K562 (cell line): ENCODE measurements around the gene EPHB1. TPM values are rescaled to one million over a fixed set of nuclear protein-coding genes. Genes with fewer than 3 reads are reported as not detected.
A peak's percentile ranks its signal among the peaks of the same experiment; 100 is the strongest.
"Not testable (repeated sequence)": the region's sequence is repeated elsewhere in the genome, so short reads cannot be mapped to it uniquely, and the experiment has no call there.

Experiments used
- ATAC-seq: fragments of 200-7000 bp; cut with Tn5 transposase; 3 replicates; pipeline ENCODE4 v1.9.1; 2020; ENCODE audit warnings: moderate library complexity
- BruUV-seq: library from RNA; stranded (reverse); fragments of 400-500 nt; replicated peaks from 2 replicates; lab custom pipeline; 2021; lab: Mats Ljungman, UMichigan
- CTCF ChIA-PET: fragments of 300-600 bp; formaldehyde crosslinking; extraction: SDS; loops from one replicate; lab custom pipeline; 2021; ENCODE audit warnings: low intra/inter-chr PET ratio; lab: Yijun Ruan, JAX
- POLR2A ChIA-PET: fragments of 300-600, 350-650 bp; sonication (Branson Sonifier 250); formaldehyde crosslinking; extraction: SDS; loops from one replicate; lab custom pipeline; 2021; ENCODE audit warnings: antibody characterized with exemption, inconsistent platforms; lab: Yijun Ruan, JAX
- DNase-seq, 4 experiments: peaks; one replicate each; pipeline versions ENCODE4 v3.0.0 to v3.0.0-alpha.2; 2011 to 2018; ENCODE audit warnings: low spot score in 3 of 4, mixed read lengths in 3 of 4; ENCODE audit errors: extremely low read depth in 1 of 4
- FAIRE-seq: peaks from 2 replicates; lab custom pipeline; 2011; peaks lifted over from hg19 to GRCh38; lab: Jason Lieb, UNC
- H2AFZ ChIP-seq: 2 replicates; pipeline ENCODE4 v1.6.0; 2011; ENCODE audit warnings: low read depth, low read length, control low read depth, inconsistent platforms
- H3K27ac ChIP-seq: fragments of 200-600 bp; 3 replicates; pipeline ENCODE4 v1.8.0; 2011; ENCODE audit warnings: low read depth, mild to moderate bottlenecking, control low read depth, inconsistent platforms, low read length, moderate library complexity, mixed read lengths; ENCODE audit errors: extremely low read depth
- H3K27me3 ChIP-seq, 2 experiments: fragments of 300-600 bp in 1 of 2; 2 replicates in 1 of 2; 3 replicates in 1 of 2; pipeline versions ENCODE4 v1.6.0 to v1.8.0; 2011; ENCODE audit warnings: inconsistent platforms in 2 of 2, low read length in 2 of 2, mild to moderate bottlenecking in 1 of 2, mixed read lengths in 1 of 2, moderate library complexity in 1 of 2; ENCODE audit not compliant: control insufficient read depth in 2 of 2, insufficient read depth in 2 of 2
- H3K36me3 ChIP-seq: fragments of 300-600 bp; 3 replicates; pipeline ENCODE4 v1.8.0; 2011; ENCODE audit warnings: mild to moderate bottlenecking, low read length, inconsistent platforms; ENCODE audit not compliant: control insufficient read depth, insufficient read depth
- H3K4me1 ChIP-seq, 2 experiments: fragments of 200-600 bp in 1 of 2; replicated peaks in 1 of 2; 2 replicates in 1 of 2; 3 replicates in 1 of 2; pipeline versions ENCODE4 v1.5.1 to v1.8.0; 2011; ENCODE audit warnings: inconsistent platforms in 2 of 2, low read length in 2 of 2, mild to moderate bottlenecking in 1 of 2, mixed read lengths in 1 of 2, moderate library complexity in 1 of 2; ENCODE audit not compliant: control insufficient read depth in 2 of 2, insufficient read depth in 2 of 2
- H3K4me2 ChIP-seq: 2 replicates; pipeline ENCODE4 v1.6.1; 2011; ENCODE audit warnings: low read length, control low read depth, inconsistent platforms, mixed read lengths; ENCODE audit not compliant: insufficient read depth
- H3K4me3 ChIP-seq: fragments of 200-600 bp; sonication (generic), shearing (Covaris generic); 2 replicates; pipeline ENCODE4 v1.5.1; 2016; ENCODE audit warnings: control low read depth, inconsistent platforms
- H3K79me2 ChIP-seq: fragments of 200-600 bp; 3 replicates; pipeline ENCODE4 v1.8.0; 2011; ENCODE audit warnings: low read length, inconsistent platforms; ENCODE audit not compliant: control insufficient read depth, insufficient read depth
- H3K9ac ChIP-seq, 2 experiments: 2 replicates each; pipeline versions ENCODE4 v1.6.0 to v1.6.1; 2011; ENCODE audit warnings: low read depth in 2 of 2, low read length in 2 of 2, control low read depth in 1 of 2, inconsistent platforms in 1 of 2, mild to moderate bottlenecking in 1 of 2, mixed read lengths in 1 of 2; ENCODE audit not compliant: insufficient read depth in 1 of 2
- H3K9me1 ChIP-seq: one replicate; pipeline ENCODE4 v1.6.0; 2011; ENCODE audit warnings: inconsistent platforms, mild to moderate bottlenecking, low read length, moderate library complexity; ENCODE audit not compliant: control insufficient read depth, insufficient read depth
- H3K9me3 ChIP-seq: replicated peaks from 2 replicates; pipeline ENCODE4 v1.5.1; 2011; ENCODE audit warnings: low read depth, low read length, inconsistent platforms; ENCODE audit not compliant: control insufficient read depth, insufficient read depth
- H4K20me1 ChIP-seq: replicated peaks from 2 replicates; pipeline ENCODE4 v1.6.1; 2011; ENCODE audit warnings: low read length, inconsistent platforms, mixed read lengths; ENCODE audit not compliant: control insufficient read depth, insufficient read depth
- ATF1 ChIP-seq, 2 experiments: fragments of 450-650 bp in 1 of 2; IDR thresholded peaks; 2 replicates each; pipeline ENCODE4 v1.6.1; 2016; ENCODE audit warnings: missing compliant biosample characterization in 1 of 2, missing genetic modification characterization in 1 of 2
- ATF6 ChIP-seq: sonication (generic); formaldehyde crosslinking; IDR thresholded peaks from 2 replicates; pipeline ENCODE4 v1.4.0; 2020; ENCODE audit warnings: mild to moderate bottlenecking, missing genetic modification reagents
- NFIC ChIP-seq: fragments of 450-650 bp; IDR thresholded peaks from 2 replicates; pipeline ENCODE4 v1.6.1; 2017; ENCODE audit warnings: mild to moderate bottlenecking, inconsistent platforms
- STAT6 ChIP-seq: sonication (generic); formaldehyde crosslinking; IDR thresholded peaks from 2 replicates; pipeline ENCODE4 v1.8.1; 2023; ENCODE audit warnings: mild to moderate bottlenecking, missing genetic modification reagents
- ZNF274 ChIP-seq: IDR thresholded peaks from 2 replicates; pipeline ENCODE4 v1.6.1; 2011; ENCODE audit warnings: low read depth, mild to moderate bottlenecking, low read length, moderate library complexity, borderline replicate concordance
- ZNF316 ChIP-seq: fragments of 450-650 bp; IDR thresholded peaks from 2 replicates; pipeline ENCODE4 v1.6.1; 2016
- ZNF512 ChIP-seq: IDR thresholded peaks from 2 replicates; pipeline ENCODE4 v1.6.1; 2016; ENCODE audit warnings: missing genetic modification characterization, missing compliant biosample characterization
- WGBS: fragments of 100-300 bp; shearing (Covaris generic); methylation state at CpG from one replicate; pipeline ENCODE4 v1.1.6; 2016; ENCODE audit warnings: low coverage, mixed read lengths; ENCODE audit not compliant: insufficient coverage; ENCODE audit errors: missing lambda C conversion rate; 5-methylcytosine and 5-hydroxymethylcytosine counted together
- in situ Hi-C: fragments of 300-500 bp; cut with MboI; formaldehyde crosslinking; loops from 4 replicates; pipeline ENCODE4 v1.15.0; 2018; ENCODE audit warnings: inconsistent platforms, mixed read lengths
- intact Hi-C: fragments of 100-400 bp; cut with micrococcal nuclease; formaldehyde crosslinking; loops from 2 replicates; pipeline ENCODE4 v1.14.2; 2022
- polyA plus RNA-seq, 8 experiments: library from polyadenylated mRNA; depleted of rRNA in 4 of 8; stranded (reverse) in 5 of 8; unstranded in 3 of 8; fragments of >200 nt; fragmentation: Nextera tagmentation in 2 of 8; fragmentation: Illumina TruSeq in 1 of 8; extraction: Ambion mirVana in 2 of 8; extraction: Trizol in 1 of 8; gene quantifications; 2 replicates each; pipeline versions ENCODE4 v1.2.1 to v1.2.3, GENCODE V29; 2011 to 2014; ENCODE audit warnings: inconsistent platforms in 1 of 8, missing spikeins in 1 of 8
- total RNA-seq, 7 experiments: library from RNA; depleted of rRNA in 6 of 7; stranded (reverse); fragments of >200 nt in 6 of 7; fragmentation: Illumina TruSeq in 2 of 7; extraction: Trizol in 2 of 7; gene quantifications; 2 replicates each; pipeline versions ENCODE4 v1.2.1 to v1.2.3, GENCODE V29; 2011 to 2021; ENCODE audit warnings: low replicate concordance in 1 of 7

Gene EPHB1
- total and polyA plus RNA-seq, 9 of the 15 experiments (the other 6 are each of a cell fraction or from before 2014, with no cell fraction given) = 0.29 TPM; not detected in 8

- H3K79me2 ChIP-seq, CTCF ChIA-PET, H3K9ac ChIP-seq, in situ Hi-C loops, FAIRE-seq, H3K9me3 ChIP-seq, H3K4me3 ChIP-seq, BruUV-seq, H3K27ac ChIP-seq, intact Hi-C loops, H3K27me3 ChIP-seq, ATAC-seq, H3K36me3 ChIP-seq, DNase-seq, H2AFZ ChIP-seq, H3K4me2 ChIP-seq, H3K4me1 ChIP-seq, H3K9me1 ChIP-seq, H4K20me1 ChIP-seq: not testable (repeated sequence)
- POLR2A ChIA-PET = interaction anchor here (1.0 kb wide), 1 partner anchor 432 kb away, joined by 3 read pairs; no protein-coding TSS in a partner anchor
- 0% methylated on average over 3 of the region's 5 CpGs for WGBS
- TF ChIP-seq NFIC = peak; percentile 30; the same call in 1 of the 2 replicates
Observed at GRCh38 chr3:135066844-135067727, 272.0 kb downstream of the EPHB1 start.

- no peaks in the 10 kb centered on the region for H3K9me1 ChIP-seq
- no peak for DNase-seq
- in situ Hi-C loops = no loop called here
- H3K27me3 ChIP-seq = no peaks in the 10 kb centered on the region
- no peaks in the 10 kb centered on the region for H4K20me1 ChIP-seq
- H3K4me3 ChIP-seq = no peak overlapping the region
- no peak for FAIRE-seq
- no peak overlapping the region for H3K27ac ChIP-seq
- no peaks in the 10 kb centered on the region for H3K4me1 ChIP-seq
- 0% methylated on average over 4 of the region's 5 CpGs for WGBS
- H3K9ac ChIP-seq = no peak overlapping the region
- BruUV-seq = no TSS peak
- CTCF ChIA-PET = no interaction called here
- POLR2A ChIA-PET = interaction anchor here (1.0 kb wide), 1 partner anchor 431 kb away, joined by 3 read pairs; no protein-coding TSS in a partner anchor
- H3K4me2 ChIP-seq = no peak overlapping the region
- no peaks in the 10 kb centered on the region for H3K79me2 ChIP-seq
- no peaks in the 10 kb centered on the region for H3K9me3 ChIP-seq
- H2AFZ ChIP-seq = no peak overlapping the region
- no peak for ATAC-seq
- intact Hi-C loops = no loop called here
- no peaks in the 10 kb centered on the region for H3K36me3 ChIP-seq
- no peak for TF ChIP-seq ATF1 (CRISPR knock-in tag; IDR thresholded peaks at IDR 0.05)
- TF ChIP-seq ATF1 (tag; IDR thresholded peaks at IDR 0.05) = no peak
- no peak for TF ChIP-seq STAT6 (CRISPR knock-in tag)
- TF ChIP-seq ZNF316 = no peak
- TF ChIP-seq ZNF274 = no peak
- TF ChIP-seq ZNF512 = no peak
- no peak for TF ChIP-seq ATF6
Observed at GRCh38 chr3:135068011-135068410, 273.0 kb downstream of the EPHB1 start.
